Transverse colon (tissue), 4 donors: ENCODE measurements around the gene DNAH7.

Source experiments
- POLR2A ChIP-seq: fragments of 450-650 bp; IDR thresholded peaks from one replicate; pipeline ENCODE4 v1.6.1; 2016; ENCODE audit warnings: antibody characterized with exemption, mild to moderate bottlenecking, moderate library complexity
- POLR2AphosphoS5 ChIP-seq, 3 donors: sonication (generic); formaldehyde crosslinking; IDR thresholded peaks; one replicate each; pipeline ENCODE4 v1.6.1; 2016; ENCODE audit warnings: antibody characterized with exemption in 3 of 3
- TF ChIP-seq, protein P1 (sequence below), 5 experiments: fragments of 200-600 bp in 3 of 5; fragments of 450-650 bp in 2 of 5; sonication (generic) in 3 of 5; IDR thresholded peaks; 1 replicate in 2 of 5; 2 replicates in 3 of 5; pipeline ENCODE4 v1.5.1; 2016 to 2017; ENCODE audit warnings: antibody characterized with exemption in 5 of 5, inconsistent platforms in 3 of 5, mild to moderate bottlenecking in 2 of 5, moderate library complexity in 1 of 5

DNA sequence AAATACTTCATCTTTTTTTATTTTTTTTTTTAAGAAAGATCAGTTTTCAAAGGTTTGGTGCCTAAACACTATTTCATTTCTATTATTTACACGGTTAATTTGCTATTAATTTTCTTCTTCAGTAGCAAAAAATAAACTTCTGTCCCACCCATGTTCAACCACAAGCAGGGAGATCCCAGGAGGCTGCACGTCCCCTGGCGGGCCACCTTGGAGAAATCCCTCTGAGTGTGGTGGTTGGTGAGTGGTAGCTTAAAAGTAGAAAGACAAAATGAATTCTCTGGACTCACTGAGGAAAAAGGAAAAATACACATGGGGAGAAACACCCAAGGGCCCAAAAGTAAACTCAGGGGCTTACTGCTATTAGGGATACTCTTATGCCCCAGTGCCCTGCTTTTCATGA, 143.5 kb downstream of the DNAH7 start:
- TF ChIP-seq, protein P1, sequence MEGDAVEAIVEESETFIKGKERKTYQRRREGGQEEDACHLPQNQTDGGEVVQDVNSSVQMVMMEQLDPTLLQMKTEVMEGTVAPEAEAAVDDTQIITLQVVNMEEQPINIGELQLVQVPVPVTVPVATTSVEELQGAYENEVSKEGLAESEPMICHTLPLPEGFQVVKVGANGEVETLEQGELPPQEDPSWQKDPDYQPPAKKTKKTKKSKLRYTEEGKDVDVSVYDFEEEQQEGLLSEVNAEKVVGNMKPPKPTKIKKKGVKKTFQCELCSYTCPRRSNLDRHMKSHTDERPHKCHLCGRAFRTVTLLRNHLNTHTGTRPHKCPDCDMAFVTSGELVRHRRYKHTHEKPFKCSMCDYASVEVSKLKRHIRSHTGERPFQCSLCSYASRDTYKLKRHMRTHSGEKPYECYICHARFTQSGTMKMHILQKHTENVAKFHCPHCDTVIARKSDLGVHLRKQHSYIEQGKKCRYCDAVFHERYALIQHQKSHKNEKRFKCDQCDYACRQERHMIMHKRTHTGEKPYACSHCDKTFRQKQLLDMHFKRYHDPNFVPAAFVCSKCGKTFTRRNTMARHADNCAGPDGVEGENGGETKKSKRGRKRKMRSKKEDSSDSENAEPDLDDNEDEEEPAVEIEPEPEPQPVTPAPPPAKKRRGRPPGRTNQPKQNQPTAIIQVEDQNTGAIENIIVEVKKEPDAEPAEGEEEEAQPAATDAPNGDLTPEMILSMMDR (IDR thresholded peaks at IDR 0.05) = no peak
- TF ChIP-seq POLR2AphosphoS5 (IDR thresholded peaks at IDR 0.05) (no peak), POLR2A (no peak)
